Activated naive CD4-positive, alpha-beta T cell treated with anti-CD3 and anti-CD28 coated beads for 36 hours (primary cell): ENCODE data around the gene TPK1. TPM values are rescaled to one million over a fixed set of nuclear protein-coding genes. Genes with fewer than 3 reads are reported as not detected.

Experiments
- CTCF ChIA-PET: fragments of 350-600 bp; sonication (Branson Sonifier 250); formaldehyde crosslinking; loops from one replicate; lab custom pipeline; 2021; ENCODE audit warnings: antibody characterized with exemption; lab: Charles Lee
- DNase-seq: peaks from one replicate; pipeline ENCODE4 v3.0.0-alpha.2; 2020
- H3K27ac Mint-ChIP-seq: one replicate; pipeline ENCODE4 v1.8.0; 2021; ENCODE audit warnings: mild to moderate bottlenecking, mixed read lengths
- H3K27me3 Mint-ChIP-seq: one replicate; pipeline ENCODE4 v1.8.0; 2021; ENCODE audit warnings: low read depth, mixed read lengths
- H3K36me3 Mint-ChIP-seq: one replicate; pipeline ENCODE4 v1.8.0; 2021; ENCODE audit warnings: low read depth, mixed read lengths
- H3K4me1 Mint-ChIP-seq: one replicate; pipeline ENCODE4 v1.8.0; 2021; ENCODE audit warnings: low read depth, mixed read lengths
- H3K4me3 Mint-ChIP-seq: one replicate; pipeline ENCODE4 v1.8.0; 2021; ENCODE audit warnings: mild to moderate bottlenecking, moderate library complexity, mixed read lengths
- H3K9me3 Mint-ChIP-seq: one replicate; pipeline ENCODE4 v1.8.0; 2021; ENCODE audit warnings: mixed read lengths
- intact Hi-C: fragments of 100-400 bp; cut with micrococcal nuclease; formaldehyde crosslinking; loops from one replicate; pipeline ENCODE4 v1.15.1; 2023
- total RNA-seq, 2 experiments: library from RNA; stranded (reverse); gene quantifications; one replicate each; pipeline ENCODE4 v1.2.3, GENCODE V29; 2021

Gene TPK1
- total RNA-seq, 2 experiments from 2014 or later, result 26.4 to 28.6 TPM

- CTCF ChIA-PET, result interaction anchor here (1.3 kb wide), 1 partner anchor 524 kb away, joined by 4 read pairs; no protein-coding TSS in a partner anchor
- Mint-ChIP-seq H3K4me3 (no peak overlapping the region), H3K4me1 (peaks cover 6% of the 10 kb centered on the region), H3K27ac (no peak overlapping the region), H3K9me3 (no peaks in the 10 kb centered on the region), H3K27me3 (no peaks in the 10 kb centered on the region), H3K36me3 (peaks cover 5% of the 10 kb centered on the region)
- peak; percentile 6 for DNase-seq
- intact Hi-C loops, result no loop called here
Observed at GRCh38 chr7:144513334-144513733, 322.5 kb downstream of the TPK1 start.

GRCh38 chr7:144510621-144511020 is 325.2 kb downstream of the TPK1 start:
- Mint-ChIP-seq H3K4me1 (no peaks in the 10 kb centered on the region), H3K27me3 (no peaks in the 10 kb centered on the region), H3K36me3 (peaks cover 5% of the 10 kb centered on the region), H3K27ac (no peak overlapping the region), H3K9me3 (no peaks in the 10 kb centered on the region), H3K4me3 (no peak overlapping the region)
- CTCF ChIA-PET, result no interaction called here
- intact Hi-C loops, result no loop called here
- DNase-seq, result no peak

GRCh38 chr7:144508702-144509101 is 327.2 kb downstream of the TPK1 start:
- no peaks in the 10 kb centered on the region for H3K27me3 Mint-ChIP-seq
- no peak overlapping the region for H3K27ac Mint-ChIP-seq
- H3K9me3 Mint-ChIP-seq, result no peaks in the 10 kb centered on the region
- DNase-seq, result no peak
- no peak overlapping the region for H3K4me3 Mint-ChIP-seq
- intact Hi-C loops, result no loop called here
- H3K36me3 Mint-ChIP-seq, result peaks cover 5% of the 10 kb centered on the region
- CTCF ChIA-PET, result interaction anchor here (0.6 kb wide), 1 partner anchor 403 kb away, joined by 9 read pairs; no protein-coding TSS in a partner anchor
- H3K4me1 Mint-ChIP-seq, result no peaks in the 10 kb centered on the region

GRCh38 chr7:144503215-144503614 is 332.6 kb downstream of the TPK1 start:
- no peak for DNase-seq
- H3K4me3 Mint-ChIP-seq, result no peak overlapping the region
- intact Hi-C loops, result no loop called here
- no peaks in the 10 kb centered on the region for H3K9me3 Mint-ChIP-seq
- H3K27ac Mint-ChIP-seq, result no peak overlapping the region
- CTCF ChIA-PET, result no interaction called here
- H3K36me3 Mint-ChIP-seq, result no peaks in the 10 kb centered on the region
- no peaks in the 10 kb centered on the region for H3K27me3 Mint-ChIP-seq
- no peaks in the 10 kb centered on the region for H3K4me1 Mint-ChIP-seq

GRCh38 chr7:144500225-144500624 is 335.6 kb downstream of the TPK1 start:
- H3K4me1 Mint-ChIP-seq, result no peaks in the 10 kb centered on the region
- H3K9me3 Mint-ChIP-seq, result no peaks in the 10 kb centered on the region
- CTCF ChIA-PET, result no interaction called here
- no peaks in the 10 kb centered on the region for H3K36me3 Mint-ChIP-seq
- intact Hi-C loops, result no loop called here
- no peak overlapping the region for H3K27ac Mint-ChIP-seq
- DNase-seq, result no peak
- no peaks in the 10 kb centered on the region for H3K27me3 Mint-ChIP-seq
- no peak overlapping the region for H3K4me3 Mint-ChIP-seq

GRCh38 chr7:144497282-144497681 is 338.6 kb downstream of the TPK1 start:
- intact Hi-C loops, result no loop called here
- Mint-ChIP-seq H3K4me3 (no peak overlapping the region), H3K9me3 (peaks cover 2% of the 10 kb centered on the region), H3K36me3 (no peaks in the 10 kb centered on the region), H3K27ac (no peak overlapping the region), H3K27me3 (no peaks in the 10 kb centered on the region), H3K4me1 (no peaks in the 10 kb centered on the region)
- no peak for DNase-seq
- CTCF ChIA-PET, result no interaction called here

GRCh38 chr7:144494355-144494754 is 341.5 kb downstream of the TPK1 start:
- H3K4me1 Mint-ChIP-seq, result no peaks in the 10 kb centered on the region
- peaks cover 7% of the 10 kb centered on the region for H3K36me3 Mint-ChIP-seq
- H3K4me3 Mint-ChIP-seq, result no peak overlapping the region
- H3K27ac Mint-ChIP-seq, result no peak overlapping the region
- intact Hi-C loops, result no loop called here
- H3K27me3 Mint-ChIP-seq, result no peaks in the 10 kb centered on the region
- CTCF ChIA-PET, result no interaction called here
- DNase-seq, result no peak
- H3K9me3 Mint-ChIP-seq, result peaks cover 2% of the 10 kb centered on the region

GRCh38 chr7:144489504-144489903 is 346.3 kb downstream of the TPK1 start:
- Mint-ChIP-seq H3K4me3 (no peak overlapping the region), H3K27ac (no peak overlapping the region), H3K9me3 (peaks cover 2% of the 10 kb centered on the region), H3K36me3 (peaks cover 14% of the 10 kb centered on the region), H3K27me3 (no peaks in the 10 kb centered on the region), H3K4me1 (no peaks in the 10 kb centered on the region)
- CTCF ChIA-PET, result no interaction called here
- intact Hi-C loops, result no loop called here
- no peak for DNase-seq

- H3K27me3 Mint-ChIP-seq, result no peaks in the 10 kb centered on the region
- H3K4me3 Mint-ChIP-seq, result no peak overlapping the region
- no peak for DNase-seq
- H3K9me3 Mint-ChIP-seq, result peaks cover 5% of the 10 kb centered on the region
- intact Hi-C loops, result no loop called here
- H3K36me3 Mint-ChIP-seq, result peaks cover 17% of the 10 kb centered on the region
- CTCF ChIA-PET, result no interaction called here
- H3K4me1 Mint-ChIP-seq, result no peaks in the 10 kb centered on the region
- H3K27ac Mint-ChIP-seq, result no peak overlapping the region
Observed at GRCh38 chr7:144488977-144489376, 346.9 kb downstream of the TPK1 start.

GRCh38 chr7:144487901-144488300 is 348.0 kb downstream of the TPK1 start:
- CTCF ChIA-PET, result interaction anchor here (0.6 kb wide), 1 partner anchor 324 kb away, joined by 3 read pairs; no protein-coding TSS in a partner anchor
- Mint-ChIP-seq H3K27me3 (no peaks in the 10 kb centered on the region), H3K36me3 (peaks cover 17% of the 10 kb centered on the region), H3K9me3 (peaks cover 5% of the 10 kb centered on the region), H3K4me1 (no peaks in the 10 kb centered on the region), H3K4me3 (no peak overlapping the region), H3K27ac (no peak overlapping the region)
- no peak for DNase-seq
- intact Hi-C loops, result no loop called here

GRCh38 chr7:144484445-144484844 is 351.4 kb downstream of the TPK1 start:
- Mint-ChIP-seq H3K4me3 (no peak overlapping the region), H3K36me3 (peaks cover 11% of the 10 kb centered on the region), H3K27ac (no peak overlapping the region), H3K4me1 (no peaks in the 10 kb centered on the region), H3K9me3 (peaks cover 5% of the 10 kb centered on the region), H3K27me3 (no peaks in the 10 kb centered on the region)
- no peak for DNase-seq
- CTCF ChIA-PET, result no interaction called here
- intact Hi-C loops, result no loop called here

GRCh38 chr7:144483189-144483588 is 352.7 kb downstream of the TPK1 start:
- Mint-ChIP-seq H3K27ac (no peak overlapping the region), H3K9me3 (peaks cover 5% of the 10 kb centered on the region), H3K4me1 (no peaks in the 10 kb centered on the region), H3K27me3 (no peaks in the 10 kb centered on the region), H3K36me3 (peaks cover 10% of the 10 kb centered on the region), H3K4me3 (no peak overlapping the region)
- DNase-seq, result no peak
- intact Hi-C loops, result no loop called here
- CTCF ChIA-PET, result no interaction called here

- Mint-ChIP-seq H3K27me3 (no peaks in the 10 kb centered on the region), H3K9me3 (peaks cover 5% of the 10 kb centered on the region), H3K4me1 (no peaks in the 10 kb centered on the region), H3K27ac (no peak overlapping the region), H3K36me3 (peaks cover 3% of the 10 kb centered on the region), H3K4me3 (no peak overlapping the region)
- CTCF ChIA-PET, result no interaction called here
- intact Hi-C loops, result no loop called here
- no peak for DNase-seq
Observed at GRCh38 chr7:144481833-144482232, 354.0 kb downstream of the TPK1 start.
